DMS79 (cell line): ENCODE data around the gene RFC4.

Source experiments
- DNase-seq: peaks from one replicate; lab custom pipeline; 2025; lab: John Stamatoyannopoulos, UW

Gene RFC4

GRCh38 chr3:186743666-186744065, 62.6 kb downstream of the RFC4 start:
- no peak for DNase-seq

- DNase-seq, result no peak
Observed at GRCh38 chr3:186742618-186743380, 63.5 kb downstream of the RFC4 start.
